ENCODE results near the gene CPTP.

DNA sequence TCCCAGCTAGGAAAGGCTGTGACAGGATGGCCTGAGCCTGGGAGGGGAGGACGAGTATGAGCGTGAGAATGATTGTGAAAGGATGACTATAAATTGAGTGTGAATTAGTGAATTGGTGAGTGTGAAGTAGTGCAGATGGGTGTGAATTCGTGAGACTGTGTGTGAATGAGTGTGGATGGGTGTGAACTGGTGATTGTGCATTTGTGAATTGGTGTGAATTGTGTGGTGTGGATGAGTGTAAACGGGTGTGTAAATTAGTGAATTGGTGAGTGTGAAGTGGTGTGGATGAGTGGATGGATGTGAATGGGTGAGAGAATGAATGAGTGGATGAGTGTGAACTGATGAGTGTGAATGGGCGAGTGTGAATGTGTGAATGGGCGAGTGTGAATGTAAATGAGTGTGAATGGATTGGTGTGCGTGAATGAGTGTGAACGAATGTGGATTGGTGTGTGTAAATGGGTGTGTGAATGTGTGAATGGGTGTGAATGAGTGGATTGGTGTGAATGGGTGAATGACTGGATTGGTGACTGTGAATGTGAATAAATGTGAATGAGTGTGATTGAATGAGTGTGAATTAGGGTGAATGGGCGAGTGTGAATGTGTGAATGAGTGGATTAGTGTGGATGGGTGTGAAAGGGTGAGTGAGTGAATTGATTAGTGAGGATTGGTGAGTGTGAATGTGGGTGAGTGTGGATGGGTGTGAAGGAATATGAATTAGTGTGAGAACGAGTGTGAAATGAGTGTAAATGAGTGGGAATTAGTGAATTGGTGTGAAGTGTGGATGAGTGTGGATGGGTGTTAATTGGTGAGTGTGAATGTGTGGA lies 41.5 kb downstream of the CPTP start:
- TF ChIP-seq, protein P1, sequence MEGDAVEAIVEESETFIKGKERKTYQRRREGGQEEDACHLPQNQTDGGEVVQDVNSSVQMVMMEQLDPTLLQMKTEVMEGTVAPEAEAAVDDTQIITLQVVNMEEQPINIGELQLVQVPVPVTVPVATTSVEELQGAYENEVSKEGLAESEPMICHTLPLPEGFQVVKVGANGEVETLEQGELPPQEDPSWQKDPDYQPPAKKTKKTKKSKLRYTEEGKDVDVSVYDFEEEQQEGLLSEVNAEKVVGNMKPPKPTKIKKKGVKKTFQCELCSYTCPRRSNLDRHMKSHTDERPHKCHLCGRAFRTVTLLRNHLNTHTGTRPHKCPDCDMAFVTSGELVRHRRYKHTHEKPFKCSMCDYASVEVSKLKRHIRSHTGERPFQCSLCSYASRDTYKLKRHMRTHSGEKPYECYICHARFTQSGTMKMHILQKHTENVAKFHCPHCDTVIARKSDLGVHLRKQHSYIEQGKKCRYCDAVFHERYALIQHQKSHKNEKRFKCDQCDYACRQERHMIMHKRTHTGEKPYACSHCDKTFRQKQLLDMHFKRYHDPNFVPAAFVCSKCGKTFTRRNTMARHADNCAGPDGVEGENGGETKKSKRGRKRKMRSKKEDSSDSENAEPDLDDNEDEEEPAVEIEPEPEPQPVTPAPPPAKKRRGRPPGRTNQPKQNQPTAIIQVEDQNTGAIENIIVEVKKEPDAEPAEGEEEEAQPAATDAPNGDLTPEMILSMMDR (IDR thresholded peaks at IDR 0.05), result no peak
- TF ChIP-seq POLR2A (IDR thresholded peaks at IDR 0.05), result no peak

All from Peyer's patch (tissue), 4 donors.